Heart left ventricle (tissue), 13 donors: ENCODE results near the gene CCNC.

ENCODE experiments used
- CTCF ChIP-seq, 12 donors: fragments of 200-600 bp; sonication (generic) in 4 of 12; IDR thresholded peaks; one replicate each; pipeline versions ENCODE4 v1.5.0 to v1.8.0; 2018 to 2022; ENCODE audit warnings: antibody characterized with exemption in 12 of 12, mild to moderate bottlenecking in 5 of 12
- POLR2A ChIP-seq, 2 donors: fragments of 450-650 bp; IDR thresholded peaks; one replicate each; pipeline ENCODE4 v1.6.1; 2017; ENCODE audit warnings: antibody characterized with exemption in 2 of 2, mild to moderate bottlenecking in 2 of 2, moderate library complexity in 2 of 2
- donor health status: ischemic (EF 13 %, LVEDD 7.1; RV severe dilation, severe dysfunction).
- donor health status: DM: no; HTN: yes; CAD: no.
- donor health status: DM: no; HTN: no; CAD: no.
- donor health status: ischemic (EF 25% LVEDD 6.9; RV normal size, moderate dysfunction).
- donor health status: ischemic (EF 25% LVEDD 5.7; RV mildly dilated, moderate dysfunction).
- donor health status: ischemic (EF 35%, LVEDD 5.7; RV mildly dilated, moderate dysfunction).
- donor health status: nonischemic (EF 11% LVEDD 7.7; RV severe dilation, severe dysfunction).
- donor health status: DM: yes; HTN: yes; CAD: no.
- donor health status: PGD.
- donor health status: ischemic (EF 29% LVEDD 5.4; RV normal size, mild dysfunction).
- donor health status: nonischemic (EF 23%, LVEDD 6.1; RV moderate dilation, normal function).

GRCh38 chr6:99495466-99495865 lies 73.0 kb downstream of the CCNC start:
- no peak for TF ChIP-seq POLR2A (IDR thresholded peaks at IDR 0.05)
- no peak for TF ChIP-seq CTCF (IDR thresholded peaks at IDR 0.05)
